HepG2 (cell line): ENCODE data around the gene NPEPL1. TPM values are rescaled to one million over a fixed set of nuclear protein-coding genes. Genes with fewer than 3 reads are reported as not detected.

Experiments
- ATAC-seq: fragments of 200-7000 bp; cut with Tn5 transposase; 3 replicates; pipeline ENCODE4 v1.9.1; 2020; ENCODE audit warnings: mild to moderate bottlenecking, moderate library complexity
- BruUV-seq: library from RNA; stranded (reverse); fragments of 400-500 nt; replicated peaks from 2 replicates; lab custom pipeline; 2021; lab: Mats Ljungman, UMichigan
- CTCF ChIA-PET: fragments of 300-600 bp; formaldehyde crosslinking; extraction: SDS; loops from one replicate; lab custom pipeline; 2021; ENCODE audit warnings: low total read pairs, inconsistent platforms, low intra/inter-chr PET ratio; lab: Yijun Ruan, JAX
- POLR2A ChIA-PET: fragments of 350-600 bp; sonication (Branson Sonifier 250); formaldehyde crosslinking; loops from one replicate; lab custom pipeline; 2020; ENCODE audit warnings: antibody characterized with exemption, inconsistent platforms; lab: Yijun Ruan, JAX
- DNase-seq: peaks from one replicate; pipeline ENCODE4 v3.0.0-alpha.2; 2015; ENCODE audit warnings: low spot score
- FAIRE-seq: peaks from 3 replicates; lab custom pipeline; 2011; peaks lifted over from hg19 to GRCh38; lab: Jason Lieb, UNC
- H2AFZ ChIP-seq: one replicate; pipeline ENCODE4 v1.6.1; 2011; ENCODE audit warnings: low read length, inconsistent platforms
- H3K27ac ChIP-seq: fragments of 300-600 bp; 3 replicates; pipeline ENCODE4 v1.8.0; 2011; ENCODE audit warnings: mixed run types, mild to moderate bottlenecking, mixed read lengths, low read length, inconsistent platforms; ENCODE audit not compliant: insufficient read depth; ENCODE audit errors: extremely low read length
- H3K27me3 ChIP-seq, 2 experiments: fragments of 200-600 bp in 1 of 2; 2 replicates in 1 of 2; 3 replicates in 1 of 2; pipeline versions ENCODE4 v1.6.0 to v1.8.0; 2011; ENCODE audit warnings: low read length in 2 of 2, mild to moderate bottlenecking in 2 of 2, moderate library complexity in 2 of 2, inconsistent platforms in 1 of 2; ENCODE audit not compliant: insufficient read depth in 2 of 2, control insufficient read depth in 1 of 2
- H3K36me3 ChIP-seq, 2 experiments: fragments of 200-600 bp in 1 of 2; replicated peaks in 1 of 2; 2 replicates in 1 of 2; 3 replicates in 1 of 2; pipeline versions ENCODE4 v1.5.1 to v1.8.0; 2011; ENCODE audit warnings: low read length in 2 of 2, inconsistent platforms in 1 of 2; ENCODE audit not compliant: insufficient read depth in 2 of 2, control insufficient read depth in 1 of 2
- H3K4me1 ChIP-seq: 2 replicates; pipeline ENCODE4 v1.5.1; 2012; ENCODE audit warnings: low read length, inconsistent platforms; ENCODE audit not compliant: insufficient read depth
- H3K4me2 ChIP-seq: 2 replicates; pipeline ENCODE4 v1.6.0; 2011; ENCODE audit warnings: low read depth, low read length, inconsistent platforms
- H3K4me3 ChIP-seq, 3 experiments: fragments of 200-600 bp in 1 of 3; sonication (generic), shearing (Covaris generic) in 1 of 3; replicated peaks in 1 of 3; 2 replicates each; pipeline ENCODE4 v1.5.1; 2011 to 2016; ENCODE audit warnings: low read length in 3 of 3, inconsistent platforms in 2 of 3, low read depth in 2 of 3, mild to moderate bottlenecking in 2 of 3, control low read depth in 1 of 3, mixed read lengths in 1 of 3; ENCODE audit not compliant: insufficient read depth in 1 of 3
- H3K79me2 ChIP-seq: one replicate; pipeline ENCODE4 v1.6.1; 2011; ENCODE audit warnings: low read length, inconsistent platforms; ENCODE audit not compliant: insufficient read depth
- H3K9ac ChIP-seq: 2 replicates; pipeline ENCODE4 v1.6.0; 2011; ENCODE audit warnings: mild to moderate bottlenecking, low read depth, low read length, inconsistent platforms; ENCODE audit not compliant: insufficient read depth
- H3K9me3 ChIP-seq: 2 replicates; pipeline ENCODE4 v1.5.1; 2012; ENCODE audit warnings: mild to moderate bottlenecking, low read length
- H4K20me1 ChIP-seq: 2 replicates; pipeline ENCODE4 v1.6.0; 2011; ENCODE audit warnings: inconsistent platforms, mild to moderate bottlenecking, low read length, moderate library complexity; ENCODE audit not compliant: insufficient read depth
- CENPBD1 ChIP-seq: sonication (generic); formaldehyde crosslinking; IDR thresholded peaks from 2 replicates; pipeline ENCODE4 v1.8.0; 2022; ENCODE audit warnings: missing genetic modification reagents, low read depth, mild to moderate bottlenecking, borderline replicate concordance
- CHCHD3 ChIP-seq: sonication (generic); formaldehyde crosslinking; IDR thresholded peaks from 2 replicates; pipeline ENCODE4 v1.8.0; 2022; ENCODE audit warnings: mild to moderate bottlenecking, missing genetic modification reagents, moderate library complexity
- FOXJ3 ChIP-seq: sonication (generic); formaldehyde crosslinking; IDR thresholded peaks from 2 replicates; pipeline ENCODE4 v1.4.0; 2020; ENCODE audit warnings: missing genetic modification reagents, mild to moderate bottlenecking, borderline replicate concordance
- HOXA7 ChIP-seq: sonication (generic); formaldehyde crosslinking; IDR thresholded peaks from 2 replicates; pipeline ENCODE4 v1.8.1; 2022; ENCODE audit warnings: mild to moderate bottlenecking, missing genetic modification reagents, moderate library complexity
- HOXA9 ChIP-seq: sonication (generic); formaldehyde crosslinking; IDR thresholded peaks from 2 replicates; pipeline ENCODE4 v1.8.1; 2022; ENCODE audit warnings: missing genetic modification reagents, mild to moderate bottlenecking, moderate library complexity, borderline replicate concordance
- MAZ ChIP-seq, 2 experiments: sonication (generic) in 1 of 2; formaldehyde crosslinking in 1 of 2; IDR thresholded peaks; 2 replicates each; pipeline versions ENCODE4 v1.5.0 to v1.6.1; 2012 to 2020; ENCODE audit warnings: low read depth in 2 of 2, mild to moderate bottlenecking in 2 of 2, borderline replicate concordance in 1 of 2, improper control_type of control experiment in 1 of 2, low read length in 1 of 2, missing genetic modification reagents in 1 of 2, moderate library complexity in 1 of 2
- MYC ChIP-seq: sonication (generic); formaldehyde crosslinking; IDR thresholded peaks from 2 replicates; pipeline ENCODE4 v1.9.0; 2021; ENCODE audit warnings: missing genetic modification reagents, borderline replicate concordance
- NR2C2 ChIP-seq: sonication (generic); formaldehyde crosslinking; IDR thresholded peaks from 2 replicates; pipeline ENCODE4 v1.4.0; 2020; ENCODE audit warnings: missing genetic modification reagents, mild to moderate bottlenecking, moderate library complexity, borderline replicate concordance
- SMARCC2 ChIP-seq: fragments of 450-650 bp; IDR thresholded peaks from 2 replicates; pipeline ENCODE4 v1.6.1; 2017; ENCODE audit warnings: antibody characterized with exemption, mild to moderate bottlenecking
- SYNCRIP ChIP-seq: fragments of 200-400 bp; formaldehyde crosslinking; IDR thresholded peaks from 2 replicates; pipeline ENCODE4 v1.6.1; 2018; ENCODE audit warnings: mild to moderate bottlenecking, low read depth, low read length; ENCODE audit not compliant: insufficient read depth
- ZBTB2 ChIP-seq: sonication (generic); formaldehyde crosslinking; IDR thresholded peaks from 2 replicates; pipeline ENCODE4 v1.8.0; 2022; ENCODE audit warnings: low read depth, missing genetic modification reagents
- ZNF205 ChIP-seq: IDR thresholded peaks from 2 replicates; pipeline ENCODE4 v1.6.1; 2018; ENCODE audit warnings: missing biosample characterization, missing genetic modification reagents
- ZNF230 ChIP-seq: sonication (generic); formaldehyde crosslinking; IDR thresholded peaks from 2 replicates; pipeline ENCODE4 v1.4.0; 2020; ENCODE audit warnings: mild to moderate bottlenecking, missing genetic modification reagents
- ZNF234 ChIP-seq: sonication (generic); formaldehyde crosslinking; conservative IDR thresholded peaks from 2 replicates; pipeline ENCODE4 v1.5.1; 2020; ENCODE audit warnings: mild to moderate bottlenecking, missing genetic modification reagents
- ZNF503 ChIP-seq: sonication (generic); formaldehyde crosslinking; IDR thresholded peaks from 2 replicates; pipeline ENCODE4 v1.4.0; 2020; ENCODE audit warnings: missing genetic modification reagents
- ZNF616 ChIP-seq: sonication (generic); formaldehyde crosslinking; IDR thresholded peaks from 2 replicates; pipeline ENCODE4 v1.5.0; 2020; ENCODE audit warnings: low read depth, mild to moderate bottlenecking, missing genetic modification reagents
- ZSCAN31 ChIP-seq: sonication (generic); formaldehyde crosslinking; IDR thresholded peaks from 2 replicates; pipeline ENCODE4 v1.5.0; 2020; ENCODE audit warnings: low read depth, mild to moderate bottlenecking, missing genetic modification reagents
- WGBS: methylation state at CpG from one replicate; pipeline ENCODE4 v1.1.6; 2017; ENCODE audit warnings: low lambda C conversion rate; 5-methylcytosine and 5-hydroxymethylcytosine counted together
- in situ Hi-C: cut with HindIII; loops from 2 replicates; pipeline ENCODE4 v1.10.0; 2017; ENCODE audit warnings: low pct_unique_long_range_greater_than_20kb; ENCODE audit not compliant: extremely low pct_ligation_motif_present
- intact Hi-C: fragments of 100-400 bp; cut with micrococcal nuclease; formaldehyde crosslinking; loops from one replicate; pipeline ENCODE4 v1.10.0; 2022; ENCODE audit not compliant: unreplicated experiment
- polyA plus RNA-seq, 8 experiments: library from polyadenylated mRNA; depleted of rRNA in 3 of 8; stranded (reverse) in 7 of 8; unstranded in 1 of 8; fragments of >200 nt; fragmentation: Illumina TruSeq in 4 of 8; extraction: Trizol in 4 of 8; gene quantifications; 2 replicates each; pipeline versions ENCODE4 v1.2.1 to v1.2.3, GENCODE V29; 2011 to 2016; ENCODE audit warnings: low read depth in 4 of 8, missing spikeins in 1 of 8, mixed read lengths in 1 of 8; ENCODE audit not compliant: insufficient read depth in 1 of 8
- total RNA-seq, 5 experiments: library from RNA; depleted of rRNA; stranded (reverse); fragments of >200 nt; fragmentation: Illumina TruSeq; extraction: Trizol; gene quantifications; 2 replicates each; pipeline ENCODE4 v1.2.3, GENCODE V29; 2016; ENCODE audit warnings: low read depth in 1 of 5

The NPEPL1 gene
- total and polyA plus RNA-seq, 2 of the 13 experiments (the other 11 are each of a cell fraction or from before 2014, with no cell fraction given), result 4.1 to 7.5 TPM

GRCh38 chr20:58759947-58760346, 67.3 kb downstream of the NPEPL1 start:
- FAIRE-seq (no peak), ATAC-seq (no peak), DNase-seq (no peak)
- H3K4me3 ChIP-seq, result no peak overlapping the region
- no TSS peak for BruUV-seq
- TF ChIP-seq ZNF205 (CRISPR knock-in tag) (no peak), ZBTB2 (CRISPR knock-in tag) (no peak), CHCHD3 (CRISPR knock-in tag) (no peak), CENPBD1 (CRISPR knock-in tag) (no peak), MAZ (IDR thresholded peaks at IDR 0.05; ENCODE audit: borderline replicate concordance, low read depth, low read length) (no peak), MAZ (CRISPR knock-in tag; IDR thresholded peaks at IDR 0.05; ENCODE audit: low read depth) (no peak), ZNF503 (CRISPR knock-in tag) (no peak), SYNCRIP (no peak), SMARCC2 (no peak), HOXA9 (CRISPR knock-in tag) (no peak), NR2C2 (CRISPR knock-in tag) (no peak), ZSCAN31 (CRISPR knock-in tag) (no peak), HOXA7 (CRISPR knock-in tag) (no peak), ZNF616 (CRISPR knock-in tag) (no peak), FOXJ3 (CRISPR knock-in tag) (no peak), ZNF234 (no peak), MYC (CRISPR knock-in tag) (no peak), ZNF230 (CRISPR knock-in tag) (no peak)
- no peaks in the 10 kb centered on the region for H3K9me3 ChIP-seq
- H2AFZ ChIP-seq, result no peak overlapping the region
- in situ Hi-C loops, result no loop called here
- POLR2A ChIA-PET, result no interaction called here
- no peaks in the 10 kb centered on the region for H4K20me1 ChIP-seq
- no peaks in the 10 kb centered on the region for H3K79me2 ChIP-seq
- 3% methylated on average over 3 of the region's 3 CpGs for WGBS
- intact Hi-C loops, result no loop called here
- no peak overlapping the region for H3K27ac ChIP-seq
- CTCF ChIA-PET, result no interaction called here
- H3K4me2 ChIP-seq, result no peak overlapping the region
- H3K36me3 ChIP-seq, result no peaks in the 10 kb centered on the region
- peaks cover 3 to 80% of the 10 kb centered on the region in 2 experiments for H3K27me3 ChIP-seq
- H3K4me1 ChIP-seq, result no peaks in the 10 kb centered on the region
- no peak overlapping the region for H3K9ac ChIP-seq
